Measurements from ENCODE around the gene PORCN. TPM values are rescaled to one million over a fixed set of nuclear protein-coding genes. Genes with fewer than 3 reads are reported as not detected.

The PORCN gene
- total and polyA plus RNA-seq, 4 donors, result 0.70 to 4.9 (median 2.8) TPM

- peaks cover 7 to 18% (median 7%) of the 10 kb centered on the region in 4 donors for H3K36me3 ChIP-seq (ENCODE audit: control insufficient read depth in 4 of 4, insufficient read depth in 3 of 4, low read depth in 1 of 4, low read length in 3 of 4)
These were observed 28.6 kb upstream of the PORCN start for GRCh38 chrX:48480142-48480541.

More at GRCh38 chrX:48480142-48480541, 28.6 kb upstream of the PORCN start:
- H3K27me3 ChIP-seq (ENCODE audit: control insufficient read depth in 4 of 4, insufficient read depth in 4 of 4, low read length in 3 of 4), result no peaks in the 10 kb centered on the region
- TF ChIP-seq RXRA (IDR thresholded peaks at IDR 0.05), result no peak
- TF ChIP-seq NR2F2 (IDR thresholded peaks at IDR 0.05), result no peak
- no peak for TF ChIP-seq FOXA2 (IDR thresholded peaks at IDR 0.05)
- no peak for TF ChIP-seq HNF4A (conservative IDR thresholded peaks at IDR 0.05)
- TF ChIP-seq SP1 (IDR thresholded peaks at IDR 0.05), result no peak
- TF ChIP-seq YY1 (IDR thresholded peaks at IDR 0.05), result no peak
- no peak for TF ChIP-seq REST (IDR thresholded peaks at IDR 0.05)
- TF ChIP-seq ZBTB33 (IDR thresholded peaks at IDR 0.05), result no peak
- no peak for TF ChIP-seq JUND (IDR thresholded peaks at IDR 0.05)
- TF ChIP-seq RAD21 (IDR thresholded peaks at IDR 0.05), result no peak
- TF ChIP-seq TAF1 (conservative IDR thresholded peaks at IDR 0.05), result no peak
- no peak for TF ChIP-seq EGR1 (IDR thresholded peaks at IDR 0.05; ENCODE audit: low read depth in 2 of 2)
- TF ChIP-seq MAX (IDR thresholded peaks at IDR 0.05), result no peak
- TF ChIP-seq HNF4G (IDR thresholded peaks at IDR 0.05), result no peak
- TF ChIP-seq CTCF (IDR thresholded peaks at IDR 0.05; ENCODE audit: low read depth, low read length, missing input control), result no peak
- TF ChIP-seq FOXA1 (IDR thresholded peaks at IDR 0.05), result no peak
- TF ChIP-seq ATF3 (IDR thresholded peaks at IDR 0.05), result no peak
- TF ChIP-seq GABPA (IDR thresholded peaks at IDR 0.05 in 1 of 2, conservative IDR thresholded peaks at IDR 0.05 in 1 of 2), result no peak
- no peak overlapping the region for H3K4me3 ChIP-seq (ENCODE audit: low read depth in 1 of 3, low read length in 3 of 3)
- no peak for DNase-seq (ENCODE audit: low spot score)
- H3K4me1 ChIP-seq (ENCODE audit: control insufficient read depth in 4 of 4, insufficient read depth in 4 of 4, low read length in 3 of 4), result peaks cover 0 to 3% (median under 1%) of the 10 kb centered on the region in 4 donors
- H3K9me3 ChIP-seq (ENCODE audit: control insufficient read depth in 4 of 4, low read length in 3 of 4), result no peaks in the 10 kb centered on the region
- 100% methylated on average over 3 of the region's 3 CpGs for WGBS
- no peak overlapping the region for H3K9ac ChIP-seq (ENCODE audit: low read depth in 1 of 2, low read length in 2 of 2)
- H3K27ac ChIP-seq (ENCODE audit: low read depth in 1 of 2, low read length in 2 of 2), result no peak overlapping the region

All from liver (tissue), 9 donors.